Stimulated activated CD4-positive, alpha-beta T cell treated with anti-CD3 and anti-CD28 coated beads, Interleukin-1b, Interleukin-23, amount 100 ng/mL, for 4 hours (primary cell): ENCODE results near the gene MLXIPL.
"Not testable (repeated sequence)": the region's sequence is repeated elsewhere in the genome, so short reads cannot be mapped to it uniquely, and the experiment has no call there.

ENCODE experiments used
- DNase-seq, 2 donors: peaks; one replicate each; pipeline ENCODE4 v3.0.0-alpha.2; 2020; ENCODE audit warnings: low read depth in 2 of 2

The MLXIPL gene

DNA sequence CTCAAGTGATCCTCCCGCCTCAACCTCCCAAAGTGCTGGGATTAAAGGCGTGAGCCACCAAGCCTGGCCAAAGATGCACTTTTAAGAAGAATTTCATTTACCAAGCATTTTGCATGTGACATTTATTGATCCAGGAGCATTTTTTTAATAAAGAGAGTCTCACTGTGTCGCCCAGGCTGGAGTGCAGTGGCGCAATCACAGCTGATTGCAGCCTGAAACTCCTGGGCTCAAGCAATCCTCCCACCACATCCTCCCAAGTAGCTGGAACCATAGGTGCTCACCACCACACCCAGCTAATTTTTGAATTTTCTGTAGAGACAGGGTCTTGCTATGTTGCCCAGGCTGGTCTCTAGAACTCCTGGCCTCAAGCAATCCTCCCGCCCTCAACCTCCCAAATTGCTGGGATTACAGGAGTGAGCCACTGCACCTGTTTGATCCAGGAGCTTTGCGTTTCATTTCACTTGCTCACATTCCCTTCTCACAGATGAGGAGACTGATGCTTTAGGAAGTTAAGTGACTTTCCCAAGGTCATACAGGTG, 41.6 kb downstream of the MLXIPL start:
- DNase-seq: no peak

DNA sequence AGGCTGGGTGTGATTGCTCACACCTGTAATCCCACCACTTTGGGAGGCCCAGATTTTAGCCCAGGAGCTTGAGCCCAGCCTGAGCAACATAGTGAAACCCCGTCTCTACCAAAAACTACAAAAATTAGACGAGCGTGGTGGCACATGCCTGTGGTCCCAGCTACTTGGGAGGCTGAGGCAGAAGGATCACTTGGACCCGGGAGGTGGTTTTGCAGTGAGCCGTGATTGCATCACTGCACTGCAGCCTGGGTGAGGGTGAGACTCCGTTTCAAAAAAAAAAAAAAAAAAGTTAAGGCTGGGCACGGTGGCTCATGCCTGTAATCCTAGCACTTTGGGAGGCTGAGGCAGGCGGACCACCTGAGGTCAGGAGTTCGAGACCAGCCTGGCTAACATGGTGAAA, 43.3 kb downstream of the MLXIPL start:
- DNase-seq: not testable (repeated sequence)

GRCh38 chr7:73578342-73579128, 45.8 kb downstream of the MLXIPL start, which contains the start of gene TBL2:
Gene TBL2, minus strand, starts transcription at chr7:73578579. Its CDS starts 30 bp downstream, at chr7:73578549.
- DNase-seq: peak; percentile 96 to 99

- DNase-seq: no peak
Measured at GRCh38 chr7:73577627-73578341, 46.5 kb downstream of the MLXIPL start.

- DNase-seq: no peak
Measured at GRCh38 chr7:73573791-73574190, 50.5 kb downstream of the MLXIPL start.

DNA sequence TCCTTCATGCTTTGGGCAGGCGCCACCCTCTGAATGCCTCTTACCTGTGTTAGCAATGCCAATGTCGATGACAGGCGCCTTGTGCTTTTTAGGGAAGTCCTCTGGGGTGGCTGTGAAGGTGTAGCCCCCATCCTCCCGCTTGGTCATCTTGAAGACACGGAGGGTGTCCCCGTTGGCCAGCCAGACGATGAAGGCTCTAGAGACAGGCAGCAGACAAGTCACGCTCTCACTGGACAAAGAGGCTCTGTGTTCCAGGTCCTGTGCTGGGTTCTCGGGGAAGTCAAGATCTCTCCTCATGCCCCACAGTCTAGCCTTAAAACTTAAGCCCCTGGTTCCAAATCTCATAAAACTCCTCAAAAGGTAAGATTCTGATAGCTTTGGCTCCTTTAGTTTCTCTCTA, 51.0 kb downstream of the MLXIPL start:
- no peak for DNase-seq

- DNase-seq: no peak
Measured at GRCh38 chr7:73572767-73573186, 51.5 kb downstream of the MLXIPL start.

GRCh38 chr7:73570977-73571376, 53.3 kb downstream of the MLXIPL start:
- DNase-seq: no peak

GRCh38 chr7:73570521-73570920, 53.8 kb downstream of the MLXIPL start:
- DNase-seq: no peak

GRCh38 chr7:73569042-73569608, 55.2 kb downstream of the MLXIPL start:
- DNase-seq: no peak

DNA sequence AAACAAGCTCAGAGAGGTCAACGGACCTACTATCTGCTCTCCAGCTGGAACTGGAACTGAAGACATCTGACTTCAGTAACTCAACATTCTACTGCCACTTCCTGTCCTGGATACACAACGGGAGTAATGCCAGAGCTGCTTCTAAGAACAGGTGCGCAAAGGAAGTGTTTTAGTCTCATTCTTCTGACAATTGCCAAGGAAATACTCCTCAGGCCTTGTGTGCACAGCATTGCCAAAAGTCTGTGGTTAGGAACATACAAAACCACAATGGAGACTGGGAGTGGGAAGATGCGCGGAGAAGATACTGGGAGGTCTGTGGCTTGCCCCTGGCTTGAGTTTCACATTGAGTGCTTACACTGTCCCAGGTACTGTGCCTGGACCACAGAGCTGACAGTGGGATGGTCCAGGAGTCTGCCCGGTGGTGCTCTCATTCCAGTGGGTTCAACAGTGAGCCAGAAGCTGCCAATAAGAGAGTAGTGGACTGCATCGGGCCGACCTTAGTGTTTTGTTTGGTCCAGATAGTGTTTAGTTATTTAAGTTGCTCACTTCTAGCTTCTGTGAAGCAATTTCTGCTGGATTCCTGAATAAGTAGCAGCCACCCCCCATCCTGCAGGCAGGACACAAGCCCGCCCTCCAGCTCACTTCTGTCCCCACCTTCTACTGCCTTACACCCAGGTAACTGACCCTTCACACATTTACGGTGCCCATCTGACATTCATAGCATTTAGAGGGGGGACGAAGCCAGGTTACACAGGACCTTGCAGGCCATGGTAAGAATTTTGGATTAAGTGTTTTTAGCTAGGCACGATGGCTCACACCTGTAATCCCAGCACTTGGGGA, 56.3 kb downstream of the MLXIPL start:
- DNase-seq: no peak

- DNase-seq: no peak
Measured at GRCh38 chr7:73567140-73567539, 57.2 kb downstream of the MLXIPL start.

DNA sequence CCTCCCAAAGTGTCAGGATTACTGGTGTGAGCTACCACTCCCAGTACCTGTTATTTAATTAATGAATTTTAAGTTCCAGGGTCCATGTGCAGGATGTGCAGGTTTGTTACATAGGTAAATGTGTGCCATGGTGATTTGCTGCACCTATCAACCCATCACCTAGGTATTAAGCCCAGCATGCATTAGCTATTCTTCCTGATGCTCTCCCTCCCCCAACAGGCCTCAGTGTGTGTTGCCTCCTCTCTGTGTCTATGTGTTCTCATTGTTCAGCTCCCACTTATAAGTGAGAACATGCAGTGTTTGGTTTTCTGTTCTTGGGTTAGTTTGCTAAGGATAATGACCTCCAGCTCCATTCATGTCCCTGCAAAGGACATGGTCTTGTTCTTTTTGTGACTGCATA, 57.9 kb downstream of the MLXIPL start:
- DNase-seq: not testable (repeated sequence)

- no peak for DNase-seq
Measured at GRCh38 chr7:73565675-73566340, 58.5 kb downstream of the MLXIPL start.

GRCh38 chr7:73560109-73560835, 64.0 kb downstream of the MLXIPL start:
- no peak for DNase-seq

GRCh38 chr7:73557397-73558257, 66.7 kb downstream of the MLXIPL start, which contains the start of gene BCL7B:
Gene BCL7B, minus strand, starts transcription at chr7:73557690. Its CDS starts 112 bp downstream, at chr7:73557578.
- peak; percentile 66 to 76 for DNase-seq

DNA sequence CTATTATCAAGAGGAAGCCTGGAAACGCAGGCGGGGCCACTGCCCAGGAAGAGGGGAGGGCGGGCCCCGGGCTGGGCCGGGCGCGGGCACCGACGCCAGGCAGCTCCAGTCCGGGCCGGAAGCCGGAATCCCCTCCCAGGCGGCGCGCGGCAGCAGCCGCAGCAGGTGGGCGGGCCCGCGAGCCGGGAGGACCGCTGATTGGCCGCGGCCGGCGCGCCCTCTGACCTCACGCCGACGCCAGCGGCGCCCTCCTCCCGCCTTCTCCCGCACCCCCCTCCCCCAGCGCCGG, 67.3 kb downstream of the MLXIPL start:
- peak; percentile 79 to 86 for DNase-seq

DNA sequence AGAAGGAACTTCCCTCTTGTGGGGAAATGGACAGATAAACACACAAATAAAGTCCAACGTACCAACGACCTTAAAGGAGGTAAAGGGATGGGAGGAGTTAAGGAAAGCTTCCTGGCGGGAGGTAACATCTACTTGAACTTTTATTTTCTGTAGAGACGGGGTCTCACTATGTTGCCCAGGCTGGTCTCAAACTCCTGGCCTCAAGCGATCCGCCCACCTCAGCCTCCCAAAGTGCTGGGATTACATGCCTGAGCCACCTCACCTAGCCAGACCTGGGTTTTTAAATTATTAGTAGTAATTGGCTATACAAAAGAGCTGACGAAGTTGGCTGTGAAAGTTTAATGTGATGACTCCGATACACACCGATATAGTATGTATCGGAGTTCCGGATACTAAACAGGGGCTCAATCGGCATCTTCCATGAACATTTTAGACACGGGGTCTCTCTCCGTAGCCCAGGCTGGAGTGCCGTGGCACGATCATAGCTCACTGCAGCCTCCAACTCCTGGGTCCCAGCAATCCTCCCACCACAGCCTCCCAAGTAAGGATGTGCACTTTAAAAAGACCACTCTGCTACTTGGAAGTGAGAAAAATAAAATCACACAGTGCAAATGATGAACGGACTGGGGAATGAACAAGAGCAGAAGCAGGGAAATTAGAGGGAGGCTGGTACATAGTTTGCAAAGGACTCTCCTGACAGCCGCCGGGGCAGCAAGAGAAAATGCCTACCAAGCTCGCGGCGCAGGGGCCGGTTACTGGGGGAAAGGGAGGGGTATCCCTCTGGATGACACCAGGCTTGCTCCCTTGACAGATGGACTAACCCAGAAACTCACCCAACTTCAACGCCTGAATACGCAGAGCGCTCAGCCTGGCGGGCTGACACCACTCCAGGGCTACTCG, 67.9 kb downstream of the MLXIPL start:
- DNase-seq: no peak
